Stimulated activated CD8-positive, alpha-beta memory T cell treated with anti-CD3 and anti-CD28 coated beads, Interleukin-12 subunit alpha, Interleukin-12 subunit beta, amount 100 ng/mL, for 4 hours (primary cell): Measurements from ENCODE around the gene RSPH6A.

ENCODE experiments used
- DNase-seq: peaks from one replicate; pipeline ENCODE4 v3.0.0-alpha.2; 2020; ENCODE audit warnings: low read depth

Gene RSPH6A

GRCh38 chr19:45825263-45825605 is 10.1 kb upstream of the RSPH6A start:
- DNase-seq, result no peak

- DNase-seq, result no peak
These were observed 9.6 kb upstream of the RSPH6A start for GRCh38 chr19:45824531-45825262.

GRCh38 chr19:45824041-45824471 is 8.9 kb upstream of the RSPH6A start:
- no peak for DNase-seq

GRCh38 chr19:45823182-45823581 is 8.1 kb upstream of the RSPH6A start:
- DNase-seq, result no peak

GRCh38 chr19:45822716-45823115 is 7.6 kb upstream of the RSPH6A start:
- DNase-seq, result no peak

GRCh38 chr19:45821570-45821969 is 6.5 kb upstream of the RSPH6A start:
- DNase-seq, result no peak

- no peak for DNase-seq
These were observed 6.0 kb upstream of the RSPH6A start for GRCh38 chr19:45821103-45821521.

GRCh38 chr19:45820413-45821102 is 5.5 kb upstream of the RSPH6A start:
- no peak for DNase-seq

GRCh38 chr19:45819769-45820168 is 4.7 kb upstream of the RSPH6A start:
- DNase-seq, result no peak

- no peak for DNase-seq
These were observed 2.7 kb upstream of the RSPH6A start for GRCh38 chr19:45817725-45818301.

GRCh38 chr19:45817010-45817724 is 2.1 kb upstream of the RSPH6A start:
- peak; percentile 84 for DNase-seq

- no peak for DNase-seq
These were observed 1.3 kb upstream of the RSPH6A start for GRCh38 chr19:45816236-45817009.

- DNase-seq, result no peak
These were observed 541 bp upstream of the RSPH6A start for GRCh38 chr19:45815481-45816216.

GRCh38 chr19:45814166-45814780 is 835 bp downstream of the RSPH6A start:
- DNase-seq, result no peak

GRCh38 chr19:45812297-45812696 is 2.8 kb downstream of the RSPH6A start:
- DNase-seq, result no peak

GRCh38 chr19:45809643-45810159 is 5.4 kb downstream of the RSPH6A start:
- no peak for DNase-seq

GRCh38 chr19:45805719-45806118 is 9.4 kb downstream of the RSPH6A start:
- DNase-seq, result no peak

- no peak for DNase-seq
These were observed 10.2 kb downstream of the RSPH6A start for GRCh38 chr19:45804959-45805230.

- no peak for DNase-seq
These were observed 10.8 kb downstream of the RSPH6A start for GRCh38 chr19:45804140-45804958.

GRCh38 chr19:45801603-45802175 is 13.4 kb downstream of the RSPH6A start:
- DNase-seq, result no peak
